GM04503 (cell line): ENCODE results near the gene TMEM247.
A peak's percentile ranks its signal among the peaks of the same experiment; 100 is the strongest.
"Not testable (repeated sequence)": the region's sequence is repeated elsewhere in the genome, so short reads cannot be mapped to it uniquely, and the experiment has no call there.

Source experiments
- DNase-seq: peaks from one replicate; pipeline ENCODE4 v3.0.0-alpha.2; 2012; ENCODE audit warnings: low read depth

TMEM247 gene

GRCh38 chr2:46458763-46459500, 20.4 kb upstream of the TMEM247 start:
- no peak for DNase-seq

GRCh38 chr2:46459694-46460093, 19.7 kb upstream of the TMEM247 start:
- no peak for DNase-seq

GRCh38 chr2:46460241-46460921, 19.0 kb upstream of the TMEM247 start:
- DNase-seq, result no peak

GRCh38 chr2:46461011-46461674, 18.2 kb upstream of the TMEM247 start:
- DNase-seq, result peak; percentile 11

GRCh38 chr2:46461709-46462171, 17.6 kb upstream of the TMEM247 start:
- no peak for DNase-seq

- DNase-seq, result peak; percentile 20
These were observed 16.4 kb upstream of the TMEM247 start for GRCh38 chr2:46462936-46463335.

GRCh38 chr2:46469116-46469515, 10.2 kb upstream of the TMEM247 start:
- DNase-seq, result no peak

GRCh38 chr2:46469700-46470099, 9.7 kb upstream of the TMEM247 start:
- DNase-seq, result no peak

GRCh38 chr2:46470114-46470628, 9.2 kb upstream of the TMEM247 start:
- DNase-seq, result no peak

- no peak for DNase-seq
These were observed 8.3 kb upstream of the TMEM247 start for GRCh38 chr2:46471019-46471583.

GRCh38 chr2:46471697-46472096, 7.7 kb upstream of the TMEM247 start:
- no peak for DNase-seq

GRCh38 chr2:46472165-46472564, 7.2 kb upstream of the TMEM247 start:
- DNase-seq, result not testable (repeated sequence)

GRCh38 chr2:46477462-46477861, 1.9 kb upstream of the TMEM247 start:
- not testable (repeated sequence) for DNase-seq

GRCh38 chr2:46477925-46478324, 1.4 kb upstream of the TMEM247 start:
- no peak for DNase-seq

GRCh38 chr2:46480562-46480961, 1.2 kb downstream of the TMEM247 start:
- no peak for DNase-seq

GRCh38 chr2:46481198-46482193, 2.1 kb downstream of the TMEM247 start:
- DNase-seq, result peak; percentile 67

- no peak for DNase-seq
These were observed 3.1 kb downstream of the TMEM247 start for GRCh38 chr2:46482490-46482889.

- DNase-seq, result no peak
These were observed 5.6 kb downstream of the TMEM247 start for GRCh38 chr2:46485002-46485401.

- no peak for DNase-seq
These were observed 7.1 kb downstream of the TMEM247 start for GRCh38 chr2:46486436-46486835.

GRCh38 chr2:46487667-46488335, 8.4 kb downstream of the TMEM247 start:
- DNase-seq, result peak; percentile 70

- DNase-seq, result no peak
These were observed 9.0 kb downstream of the TMEM247 start for GRCh38 chr2:46488389-46488788.
